CD4-positive, alpha-beta T cell treated with Interleukin-4 for 1 hour (primary cell): ENCODE data around the gene FAM236D.
"Not testable (repeated sequence)": the region's sequence is repeated elsewhere in the genome, so short reads cannot be mapped to it uniquely, and the experiment has no call there.

Experiments used
- DNase-seq, 2 donors: peaks; one replicate each; pipeline ENCODE4 v3.0.0-alpha.2; 2020 to 2022

FAM236D gene

GRCh38 chrX:72808110-72808509 lies at the start of gene FAM236D:
Gene FAM236D, minus strand, starts transcription at chrX:72808210. Its CDS starts 100 bp downstream, at chrX:72808110.
- DNase-seq = not testable (repeated sequence)

- DNase-seq = not testable (repeated sequence)
Observed at GRCh38 chrX:72837532-72837931, 29.5 kb upstream of the FAM236D start.

- DNase-seq = not testable (repeated sequence)
Observed at GRCh38 chrX:72830701-72831100, 22.7 kb upstream of the FAM236D start.

DNA sequence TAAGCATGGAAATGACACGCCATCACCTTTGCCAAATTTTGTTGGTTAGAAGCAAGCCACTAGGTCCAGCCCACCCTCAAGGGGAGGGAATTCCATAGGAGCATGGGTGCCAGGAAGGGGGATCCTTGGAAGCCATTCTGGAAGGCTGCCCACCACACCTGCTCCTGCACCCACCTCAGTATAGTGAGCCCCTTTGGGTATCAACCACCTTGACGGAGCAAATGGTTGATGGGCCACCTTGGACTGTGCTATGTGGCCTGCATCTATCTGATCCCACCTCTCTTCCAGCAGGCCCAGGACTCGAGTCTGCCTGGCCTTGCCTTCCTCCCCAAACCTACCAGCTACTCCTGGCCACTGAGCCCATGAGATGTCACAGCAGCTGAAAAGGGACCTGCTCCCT lies 17.6 kb downstream of the FAM236D start:
- not testable (repeated sequence) for DNase-seq

DNA sequence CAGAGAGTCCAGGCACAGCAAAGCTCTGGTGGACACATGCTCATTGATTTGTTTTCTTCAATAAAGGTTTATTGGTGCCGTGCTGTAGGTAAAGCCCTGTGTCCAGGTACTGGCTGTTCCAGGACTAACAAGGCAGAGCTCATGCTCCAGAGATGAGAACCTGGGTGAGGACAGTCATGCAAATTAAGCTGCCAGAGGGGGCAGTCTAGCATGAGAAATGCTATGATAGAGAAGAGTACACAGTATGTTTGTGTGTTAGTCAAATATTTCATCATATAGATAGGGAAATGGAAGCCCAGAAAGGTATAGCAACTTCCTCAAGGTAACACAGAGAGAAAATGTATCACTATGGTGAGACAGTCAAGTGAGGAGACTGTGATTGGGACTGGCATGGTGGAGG lies 19.9 kb downstream of the FAM236D start:
- DNase-seq = not testable (repeated sequence)

- DNase-seq = not testable (repeated sequence)
Observed at GRCh38 chrX:72783964-72784363, 24.0 kb downstream of the FAM236D start.

DNA sequence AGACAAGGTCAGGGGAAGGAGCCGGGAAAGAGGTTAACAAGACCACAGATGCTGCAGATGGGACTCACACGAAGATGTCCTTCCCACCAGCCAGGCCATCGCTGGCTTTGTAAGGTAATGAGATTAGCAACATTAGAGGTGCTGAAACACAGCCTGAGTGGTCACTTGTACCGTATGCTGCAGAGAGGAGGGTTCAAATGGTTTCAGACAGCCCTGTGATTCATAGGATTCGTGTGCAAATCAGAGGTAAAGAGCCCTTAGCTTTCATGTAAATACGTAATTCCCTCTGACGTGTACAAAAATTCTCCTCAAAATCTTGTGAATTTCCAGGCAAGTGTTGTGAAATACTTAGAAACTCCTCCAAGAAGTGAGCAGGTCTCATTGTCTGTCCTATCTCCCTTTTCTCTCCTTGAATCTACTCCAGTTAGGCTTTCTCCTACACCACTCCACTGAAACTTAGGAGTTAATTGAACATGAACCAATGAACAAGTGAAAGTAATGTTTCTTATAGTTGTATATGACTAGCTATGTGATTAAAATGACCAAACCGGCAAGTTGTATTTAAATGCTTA lies 24.6 kb downstream of the FAM236D start:
- not testable (repeated sequence) for DNase-seq

GRCh38 chrX:72782560-72782959 lies 25.4 kb downstream of the FAM236D start, which contains the start of gene FAM236B:
Gene FAM236B, minus strand, starts transcription at chrX:72782660. Its CDS starts 100 bp downstream, at chrX:72782560.
- DNase-seq = not testable (repeated sequence)

- DNase-seq = not testable (repeated sequence)
Observed at GRCh38 chrX:72778146-72778545, 29.9 kb downstream of the FAM236D start.

GRCh38 chrX:72777467-72777790 lies 30.6 kb downstream of the FAM236D start:
- not testable (repeated sequence) for DNase-seq

- DNase-seq = not testable (repeated sequence)
Observed at GRCh38 chrX:72776653-72777466, 31.1 kb downstream of the FAM236D start, which contains the start of gene DMRTC1B. Gene DMRTC1B, plus strand, starts transcription at chrX:72776890. Its CDS starts 68,246 bp downstream, at chrX:72845136.

- DNase-seq = not testable (repeated sequence)
Observed at GRCh38 chrX:72760454-72760853, 47.6 kb downstream of the FAM236D start.
